ENCODE results near the gene DYRK3. TPM values are rescaled to one million over a fixed set of nuclear protein-coding genes. Genes with fewer than 3 reads are reported as not detected.

The DYRK3 gene
- total RNA-seq = 23.6 TPM
- long read RNA-seq, partial matches to known transcripts = 0 of 18 reads
- long read RNA-seq, other reads (novel, unspliced or antisense) = 11 of 18 reads

DNA sequence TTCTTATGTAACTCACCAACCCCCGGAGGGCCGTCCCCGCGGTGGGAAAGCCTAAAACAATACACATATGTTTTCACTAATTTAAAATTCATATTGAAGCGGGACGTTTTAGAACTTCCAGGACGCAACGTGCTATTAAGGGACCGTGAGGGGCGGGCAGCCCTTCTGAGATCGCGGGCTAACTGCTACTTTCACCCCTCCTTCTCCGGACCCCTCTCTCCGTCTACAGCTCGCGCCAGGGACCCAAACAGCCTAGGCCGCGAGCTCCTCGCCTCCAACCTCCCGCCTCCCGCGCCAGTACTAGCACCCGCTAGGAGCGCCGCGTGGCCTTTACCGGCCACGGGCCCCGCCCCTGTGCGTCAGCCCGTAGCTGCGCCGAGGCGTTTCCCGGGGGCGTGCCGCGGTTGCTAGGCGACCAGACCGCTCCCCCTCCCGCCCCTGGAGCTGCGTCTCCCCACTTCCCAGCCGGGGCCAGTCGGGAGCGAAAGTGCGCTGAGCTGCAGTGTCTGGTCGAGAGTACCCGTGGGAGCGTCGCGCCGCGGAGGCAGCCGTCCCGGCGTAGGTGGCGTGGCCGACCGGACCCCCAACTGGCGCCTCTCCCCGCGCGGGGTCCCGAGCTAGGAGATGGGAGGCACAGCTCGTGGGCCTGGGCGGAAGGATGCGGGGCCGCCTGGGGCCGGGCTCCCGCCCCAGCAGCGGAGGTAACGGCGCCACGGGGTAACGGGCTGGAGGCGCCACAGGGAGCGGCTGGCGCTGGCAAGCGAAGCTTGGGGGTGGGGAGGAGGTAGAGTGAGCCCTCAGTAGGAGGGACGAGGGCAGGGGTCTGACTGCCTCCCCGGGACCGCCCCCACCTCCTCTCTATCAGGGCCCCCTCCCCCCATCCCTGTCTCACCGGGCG, at the start of gene DYRK3:
Gene DYRK3, plus strand, starts transcription at position 457 of the 898 bp plus-strand sequence. Its CDS starts 168 bp downstream, at position 625.
- DNase-seq (peak; percentile 97), ATAC-seq (ENCODE audit: poor library complexity) (peak; percentile 99)
- intact Hi-C loops (cut with DNase I) = loop anchor here (2.0 to 10.0 kb wide), 2 partner anchors 89 to 173 kb away; no protein-coding TSS in a partner anchor

DNA sequence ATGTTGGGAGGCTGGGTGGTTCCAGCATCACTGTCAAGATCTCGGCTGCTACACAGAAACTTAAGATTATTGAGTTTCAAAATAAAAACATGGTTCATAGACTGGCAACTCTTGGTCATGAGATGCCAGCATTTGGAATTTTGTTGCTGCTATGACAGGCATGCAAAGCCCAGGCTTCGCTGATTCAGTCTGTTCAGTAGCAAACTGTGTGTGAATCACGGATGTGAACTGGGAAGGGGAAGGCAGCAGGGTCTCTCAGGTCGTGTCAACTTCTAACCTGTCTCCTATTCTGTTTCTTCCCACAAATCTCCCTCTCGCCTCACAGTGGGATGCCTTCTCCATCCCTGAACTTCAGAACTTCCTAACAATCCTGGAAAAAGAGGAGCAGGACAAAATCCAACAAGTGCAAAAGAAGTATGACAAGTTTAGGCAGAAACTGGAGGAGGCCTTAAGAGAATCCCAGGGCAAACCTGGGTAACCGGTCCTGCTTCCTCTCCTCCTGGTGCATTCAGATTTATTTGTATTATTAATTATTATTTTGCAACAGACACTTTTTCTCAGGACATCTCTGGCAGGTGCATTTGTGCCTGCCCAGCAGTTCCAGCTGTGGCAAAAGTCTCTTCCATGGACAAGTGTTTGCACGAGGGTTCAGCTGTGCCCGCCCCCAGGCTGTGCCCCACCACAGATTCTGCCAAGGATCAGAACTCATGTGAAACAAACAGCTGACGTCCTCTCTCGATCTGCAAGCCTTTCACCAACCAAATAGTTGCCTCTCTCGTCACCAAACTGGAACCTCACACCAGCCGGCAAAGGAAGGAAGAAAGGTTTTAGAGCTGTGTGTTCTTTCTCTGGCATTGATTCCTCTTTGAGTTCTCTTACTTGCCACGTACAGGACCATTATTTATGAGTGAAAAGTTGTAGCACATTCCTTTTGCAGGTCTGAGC, 48.6 kb upstream of the DYRK3 start:
- no peak for ATAC-seq (ENCODE audit: poor library complexity)
- intact Hi-C loops (cut with DNase I) = no loop called here
- no peak for DNase-seq

DNA sequence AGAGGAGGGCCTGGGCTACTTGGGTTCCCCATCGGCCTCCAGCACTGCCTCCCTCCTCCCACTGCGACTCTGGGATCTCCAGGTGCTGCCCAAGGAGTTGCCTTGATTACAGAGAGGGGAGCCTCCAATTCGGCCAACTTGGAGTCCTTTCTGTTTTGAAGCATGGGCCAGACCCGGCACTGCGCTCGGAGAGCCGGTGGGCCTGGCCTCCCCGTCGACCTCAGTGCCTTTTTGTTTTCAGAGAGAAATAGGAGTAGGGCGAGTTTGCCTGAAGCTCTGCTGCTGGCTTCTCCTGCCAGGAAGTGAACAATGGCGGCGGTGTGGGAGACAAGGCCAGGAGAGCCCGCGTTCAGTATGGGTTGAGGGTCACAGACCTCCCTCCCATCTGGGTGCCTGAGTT, 47.4 kb upstream of the DYRK3 start:
- intact Hi-C loops (cut with DNase I) = no loop called here
- DNase-seq (no peak), ATAC-seq (ENCODE audit: poor library complexity) (no peak)

DNA sequence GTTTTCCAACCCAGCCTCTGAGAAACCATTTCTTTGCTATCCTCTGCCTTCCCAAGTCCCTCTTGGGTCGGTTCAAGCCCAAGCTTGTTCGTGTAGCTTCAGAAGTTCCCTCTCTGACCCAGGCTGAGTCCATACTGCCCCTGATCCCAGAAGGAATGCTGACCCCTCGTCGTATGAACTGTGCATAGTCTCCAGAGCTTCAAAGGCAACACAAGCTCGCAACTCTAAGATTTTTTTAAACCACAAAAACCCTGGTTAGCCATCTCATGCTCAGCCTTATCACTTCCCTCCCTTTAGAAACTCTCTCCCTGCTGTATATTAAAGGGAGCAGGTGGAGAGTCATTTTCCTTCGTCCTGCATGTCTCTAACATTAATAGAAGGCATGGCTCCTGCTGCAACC, 46.8 kb upstream of the DYRK3 start:
- DNase-seq (no peak), ATAC-seq (ENCODE audit: poor library complexity) (no peak)
- intact Hi-C loops (cut with DNase I) = no loop called here

DNA sequence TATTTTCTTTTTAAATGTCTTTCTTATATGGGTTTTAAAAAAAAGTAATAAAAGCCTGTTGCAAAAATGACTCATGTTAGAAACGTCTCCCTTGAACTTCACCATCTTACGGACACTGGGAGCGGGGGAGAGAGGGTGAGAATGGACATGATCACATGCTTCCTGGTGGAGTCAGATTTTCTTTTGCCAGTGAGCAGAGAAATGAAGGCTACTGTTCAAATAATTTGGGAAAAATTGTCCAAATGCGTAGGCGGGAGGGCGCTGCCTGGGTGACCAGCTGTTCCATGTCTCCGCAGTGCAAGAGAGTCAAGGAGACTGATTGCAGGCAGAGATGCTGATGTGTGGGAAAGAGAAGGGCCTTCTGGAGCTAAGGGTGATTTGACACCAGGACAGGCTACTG, 46.1 kb upstream of the DYRK3 start:
- peak; percentile 75 for ATAC-seq (ENCODE audit: poor library complexity)
- intact Hi-C loops (cut with DNase I) = no loop called here
- DNase-seq = no peak

DNA sequence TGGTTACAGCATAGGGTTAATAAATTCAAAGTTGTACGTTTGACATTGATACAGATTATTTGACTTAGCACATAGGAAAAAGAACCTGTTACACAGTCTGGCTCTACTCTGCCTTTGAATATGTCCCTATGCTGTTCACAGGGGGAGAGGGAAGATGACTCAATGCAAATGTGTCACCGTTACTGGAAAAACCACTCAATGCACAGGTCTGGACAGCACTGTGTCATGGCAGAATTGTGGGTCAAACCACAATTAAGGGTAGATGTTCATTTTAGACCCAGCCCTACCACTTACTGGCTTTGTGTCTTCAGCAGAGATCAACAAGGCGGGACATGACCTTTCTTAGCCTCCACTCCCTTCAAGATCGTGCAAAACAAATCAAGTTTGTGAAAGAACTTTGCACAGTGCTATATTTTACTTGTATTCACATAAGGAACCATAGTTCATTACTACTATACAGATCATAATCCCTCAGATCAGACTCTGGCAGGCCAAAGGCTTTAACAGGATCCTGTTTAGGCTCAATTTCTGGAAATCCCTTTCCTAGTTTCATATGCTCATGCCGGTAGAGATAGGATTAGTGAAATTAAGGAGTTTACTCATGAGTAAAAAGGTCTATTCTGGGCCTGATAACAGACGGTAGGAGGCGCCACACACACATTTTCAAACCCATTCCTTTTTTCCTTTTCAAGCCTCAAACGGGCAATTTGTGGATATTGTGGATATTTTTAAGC, 45.1 kb upstream of the DYRK3 start:
- DNase-seq (no peak), ATAC-seq (ENCODE audit: poor library complexity) (no peak)
- intact Hi-C loops (cut with DNase I) = no loop called here

DNA sequence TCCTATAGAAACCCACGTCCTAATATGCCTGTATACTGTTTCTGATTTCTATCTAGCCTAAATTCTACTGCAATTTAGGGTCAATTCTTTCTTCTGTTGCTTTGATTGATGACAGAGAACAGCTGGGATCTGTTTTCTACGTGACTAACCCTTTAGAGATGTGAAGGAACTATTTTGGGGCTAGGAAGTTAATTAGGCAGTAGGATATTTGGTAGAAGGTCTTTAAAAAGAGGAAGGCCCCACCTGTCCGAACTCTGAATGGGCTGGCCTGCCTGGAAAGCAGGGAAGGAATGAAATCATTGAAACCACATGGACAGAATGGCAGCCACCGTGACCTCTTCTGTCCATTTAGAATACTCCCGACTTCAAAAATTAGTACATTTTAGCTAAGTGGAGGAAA, 44.1 kb upstream of the DYRK3 start:
- ATAC-seq (ENCODE audit: poor library complexity) (no peak), DNase-seq (no peak)
- intact Hi-C loops (cut with DNase I) = no loop called here

DNA sequence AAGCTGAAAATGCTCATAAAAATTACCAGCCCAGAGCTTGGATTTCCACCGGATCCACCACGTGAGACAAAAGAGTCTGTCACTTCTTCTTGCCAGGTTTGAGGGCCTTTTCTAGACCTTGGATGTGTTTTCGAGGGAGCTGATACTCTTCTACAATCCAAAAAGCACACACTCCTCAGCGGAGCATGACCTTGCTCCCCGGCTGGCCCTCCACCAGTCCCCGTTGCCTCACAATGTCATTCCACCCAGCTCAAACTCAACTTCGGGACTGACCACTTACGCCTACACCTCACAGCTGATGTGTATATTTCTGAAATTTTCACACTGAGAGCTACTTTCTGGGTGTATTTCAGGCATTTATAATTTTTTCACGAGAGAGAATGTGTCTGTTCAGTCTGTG, 43.6 kb upstream of the DYRK3 start:
- intact Hi-C loops (cut with DNase I) = no loop called here

DNA sequence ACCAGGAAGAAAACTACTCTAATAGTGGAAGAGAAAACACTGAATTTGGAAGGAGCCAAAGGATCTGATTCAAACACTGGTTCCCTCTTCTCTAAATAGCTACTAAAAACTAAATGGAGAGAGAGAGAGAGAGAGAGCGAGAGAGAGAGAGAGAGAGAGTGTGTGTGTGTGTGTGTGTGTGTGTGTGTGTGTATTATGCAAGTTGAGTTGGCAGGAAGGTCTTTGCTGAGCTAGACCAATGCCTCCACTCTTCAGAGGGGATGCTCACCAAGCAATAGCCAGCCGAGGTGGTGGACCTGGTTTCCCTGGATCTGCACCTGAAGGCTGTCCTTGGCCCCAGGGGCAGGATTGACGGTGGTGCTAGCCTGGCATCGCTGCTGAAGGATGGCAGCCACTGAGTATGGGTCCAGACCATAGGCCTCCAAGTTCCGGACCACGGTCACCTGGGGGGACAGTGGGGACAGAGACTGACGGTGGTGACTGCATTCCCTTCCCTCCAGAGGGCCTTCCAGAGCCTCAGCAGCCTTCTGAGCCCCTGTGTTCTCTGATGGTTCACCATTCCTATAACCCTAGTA, 41.9 kb upstream of the DYRK3 start:
- ATAC-seq (ENCODE audit: poor library complexity) (no peak), DNase-seq (no peak)
- intact Hi-C loops (cut with DNase I) = no loop called here

More for the DNA sequence above, 43.6 kb upstream of the DYRK3 start:
- ATAC-seq (ENCODE audit: poor library complexity) (no peak), DNase-seq (no peak)

DNA sequence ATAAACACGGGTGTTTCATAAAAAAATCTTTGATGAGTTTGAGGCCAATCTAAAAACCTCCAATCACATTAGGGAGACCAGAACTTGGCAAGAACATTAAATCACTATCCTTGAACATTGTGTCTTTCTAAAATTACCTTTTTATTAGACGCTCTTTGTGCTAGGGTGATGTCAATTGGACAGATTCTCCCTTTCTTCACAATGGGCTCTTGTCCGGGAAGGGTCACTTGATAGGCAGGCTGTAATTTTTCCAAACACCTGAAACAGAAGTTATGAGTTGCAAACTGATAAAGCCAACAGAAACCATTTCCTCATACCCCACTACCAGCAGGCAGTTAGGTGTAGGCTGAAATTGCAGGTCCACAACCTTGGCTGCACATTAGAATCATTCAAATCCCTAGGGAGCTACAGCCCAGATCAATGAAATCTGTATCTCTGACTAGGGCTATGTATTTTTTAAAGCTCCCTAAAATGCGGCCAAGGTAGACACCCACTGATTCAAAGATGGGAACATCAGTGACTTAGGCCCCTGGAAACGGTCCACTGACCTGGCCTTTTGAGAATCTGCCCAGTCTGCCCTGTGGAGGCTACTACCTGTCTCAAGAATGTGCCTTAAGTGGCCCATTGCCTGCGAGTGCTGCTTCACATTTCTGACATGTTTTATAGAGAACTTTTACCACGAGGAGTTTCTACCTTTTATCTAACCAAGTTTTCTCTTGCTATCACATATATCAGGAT, 39.6 kb upstream of the DYRK3 start:
- no peak for DNase-seq
- intact Hi-C loops (cut with DNase I) = no loop called here
- no peak for ATAC-seq (ENCODE audit: poor library complexity)

DNA sequence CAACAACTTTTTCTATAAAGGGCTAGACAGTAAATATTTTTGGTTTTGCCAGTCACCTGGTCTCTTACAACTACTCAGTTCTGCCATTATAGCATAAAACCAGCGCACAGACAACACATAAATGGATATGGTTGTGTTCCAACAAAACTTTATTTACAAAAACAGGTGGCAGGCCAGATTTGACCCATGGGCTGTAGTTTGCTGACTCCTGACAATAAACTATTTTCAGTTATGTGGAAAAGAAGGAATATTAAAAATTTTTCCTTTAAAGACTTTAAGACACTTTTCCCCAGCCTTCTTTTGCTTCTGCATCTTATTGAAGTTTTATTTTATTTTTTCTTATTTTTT, 39.0 kb upstream of the DYRK3 start:
- no peak for ATAC-seq (ENCODE audit: poor library complexity)
- DNase-seq = no peak
- intact Hi-C loops (cut with DNase I) = no loop called here

DNA sequence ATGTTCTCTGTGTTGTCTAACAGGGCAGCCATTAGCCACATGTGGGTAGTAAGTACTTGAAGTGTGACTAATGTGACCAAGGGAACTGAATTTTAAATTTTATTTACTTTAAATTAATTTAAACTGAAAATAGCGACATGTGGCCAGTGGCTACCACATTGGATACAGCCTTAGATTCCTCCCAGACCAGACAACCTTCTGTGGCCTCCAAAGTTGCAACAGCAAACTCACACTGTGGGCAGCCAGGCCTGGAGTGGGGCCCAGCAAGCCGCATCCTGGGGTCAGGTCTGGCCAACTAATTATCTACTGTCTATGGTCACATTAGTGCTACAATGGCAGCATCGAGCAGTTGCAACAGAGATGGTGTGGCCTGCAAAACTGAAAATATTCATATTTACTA, 34.8 kb upstream of the DYRK3 start:
- intact Hi-C loops (cut with DNase I) = loop anchor here (10.0 kb wide), 1 partner anchor 384 kb away; no protein-coding TSS in a partner anchor
- ATAC-seq (ENCODE audit: poor library complexity) = no peak

DNA sequence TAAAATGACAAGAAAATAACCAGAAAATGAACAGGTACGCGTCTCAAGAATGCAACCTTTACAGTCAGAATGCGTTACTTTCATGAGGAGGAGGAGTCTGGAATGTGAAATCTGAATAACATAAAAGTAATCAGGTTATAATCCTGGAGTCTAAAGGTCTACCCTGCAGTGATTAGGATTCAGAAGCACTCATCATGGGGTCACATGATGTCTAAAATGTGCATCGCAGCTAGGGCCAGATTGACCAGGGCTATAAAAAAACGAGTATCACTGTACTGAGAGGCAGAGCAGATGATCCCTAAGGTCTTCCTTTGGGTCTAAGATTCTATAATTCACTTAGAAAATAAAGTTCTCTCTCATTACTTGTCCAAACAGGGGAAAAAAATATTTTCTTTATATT, 30.5 kb upstream of the DYRK3 start:
- ATAC-seq (ENCODE audit: poor library complexity) (no peak), DNase-seq (no peak)
- intact Hi-C loops (cut with DNase I) = loop anchor here (10.0 kb wide), 1 partner anchor 380 kb away; no protein-coding TSS in a partner anchor

More for the DNA sequence above, 34.8 kb upstream of the DYRK3 start:
- no peak for DNase-seq

DNA sequence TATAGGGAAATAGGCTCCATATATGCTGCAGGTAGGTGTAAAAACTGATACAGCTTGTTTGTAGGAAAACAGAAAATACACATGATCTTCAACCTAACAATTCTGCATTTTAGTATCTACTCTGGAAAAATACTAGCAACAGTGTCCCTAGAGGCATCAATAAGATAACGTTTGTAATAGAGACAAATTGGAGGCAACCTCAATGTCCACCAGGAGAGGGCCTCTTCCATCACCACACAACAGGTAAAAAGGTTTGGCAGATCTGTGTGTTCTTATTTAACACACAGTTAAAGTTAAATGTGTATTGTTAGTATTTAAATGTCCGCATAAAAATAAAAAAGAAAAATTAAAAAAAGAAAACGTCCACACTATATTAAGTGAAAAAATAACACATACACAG, 28.5 kb upstream of the DYRK3 start:
- ATAC-seq (ENCODE audit: poor library complexity) (no peak), DNase-seq (no peak)
- intact Hi-C loops (cut with DNase I) = loop anchor here (10.0 kb wide), 1 partner anchor 378 kb away; no protein-coding TSS in a partner anchor

DNA sequence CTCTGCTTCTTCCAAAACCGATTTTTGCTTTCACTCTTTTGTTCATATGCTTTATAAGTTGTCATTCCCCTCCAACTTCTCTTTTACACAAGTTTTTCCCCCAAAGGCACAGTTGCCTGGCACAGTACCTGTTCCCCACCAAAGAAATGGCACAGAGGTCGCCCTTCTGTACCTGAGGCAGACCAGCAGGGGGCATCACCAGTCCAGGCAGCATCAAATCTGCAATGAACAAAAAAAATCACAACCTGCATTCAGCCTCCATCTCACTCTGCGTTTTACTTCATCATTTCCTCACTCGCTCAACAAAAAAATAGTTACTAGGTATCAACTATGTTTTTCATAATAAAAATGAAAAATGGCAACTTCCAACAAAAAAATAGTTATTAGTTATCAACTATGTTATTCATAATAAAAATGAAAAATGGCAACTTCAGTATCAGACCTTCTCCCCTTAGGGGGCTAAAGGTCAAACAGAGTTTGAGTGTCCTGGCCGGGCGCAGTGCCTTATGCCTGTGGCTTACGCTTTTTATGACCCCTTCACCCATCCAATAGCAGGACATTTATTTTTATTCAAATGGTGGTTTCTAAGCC, 27.1 kb upstream of the DYRK3 start:
- DNase-seq (no peak), ATAC-seq (ENCODE audit: poor library complexity) (no peak)
- intact Hi-C loops (cut with DNase I) = loop anchor here (10.0 kb wide), 1 partner anchor 377 kb away; no protein-coding TSS in a partner anchor

DNA sequence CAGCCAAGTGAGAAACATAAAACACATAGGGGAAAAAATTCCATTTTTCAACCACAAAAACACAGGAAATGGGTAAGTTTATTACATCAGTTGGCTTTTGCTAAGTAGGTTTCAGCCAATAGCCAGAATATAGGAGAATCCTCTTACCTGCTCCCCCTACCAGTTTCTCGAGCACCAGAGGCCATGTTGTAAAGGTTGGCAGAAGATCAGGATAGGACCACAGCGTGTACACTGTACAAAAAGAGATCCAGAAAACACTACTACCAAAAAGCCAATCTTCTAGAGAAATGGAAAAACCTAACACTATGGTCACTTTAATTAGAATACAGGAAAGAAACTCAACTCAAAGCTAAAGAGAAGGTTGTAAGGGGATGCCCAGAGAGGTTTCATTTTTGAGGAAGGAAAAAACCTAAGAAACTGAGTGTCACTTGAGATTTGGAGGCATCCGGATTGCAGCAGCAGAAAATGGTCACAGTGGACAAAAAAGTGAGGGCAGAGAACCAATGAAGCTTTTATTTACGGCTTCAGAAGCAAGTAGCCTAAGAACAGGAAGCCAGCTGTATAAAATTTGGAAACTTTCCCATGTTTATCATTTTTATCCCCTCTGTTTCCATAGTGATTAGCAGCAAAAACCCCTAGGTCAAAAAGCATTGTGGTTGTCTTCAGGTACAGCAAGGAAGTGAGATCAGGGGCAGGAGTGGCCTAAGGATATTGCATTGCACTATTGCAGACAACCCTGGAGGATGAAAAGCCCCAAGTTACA, 25.9 kb upstream of the DYRK3 start:
- no peak for ATAC-seq (ENCODE audit: poor library complexity)
- intact Hi-C loops (cut with DNase I) = loop anchor here (10.0 kb wide), 1 partner anchor 375 kb away; no protein-coding TSS in a partner anchor
- no peak for DNase-seq

Data from Right ventricle myocardium superior (tissue), 1 donor.